Stimulated activated CD8-positive, alpha-beta memory T cell treated with anti-CD3 and anti-CD28 coated beads, Interleukin-4, amount 100 ng/mL, for 48 hours (primary cell): ENCODE data around the gene DNAJC11.

Source experiments
- DNase-seq: peaks from one replicate; pipeline ENCODE4 v3.0.0-alpha.2; 2020

Gene DNAJC11

DNA sequence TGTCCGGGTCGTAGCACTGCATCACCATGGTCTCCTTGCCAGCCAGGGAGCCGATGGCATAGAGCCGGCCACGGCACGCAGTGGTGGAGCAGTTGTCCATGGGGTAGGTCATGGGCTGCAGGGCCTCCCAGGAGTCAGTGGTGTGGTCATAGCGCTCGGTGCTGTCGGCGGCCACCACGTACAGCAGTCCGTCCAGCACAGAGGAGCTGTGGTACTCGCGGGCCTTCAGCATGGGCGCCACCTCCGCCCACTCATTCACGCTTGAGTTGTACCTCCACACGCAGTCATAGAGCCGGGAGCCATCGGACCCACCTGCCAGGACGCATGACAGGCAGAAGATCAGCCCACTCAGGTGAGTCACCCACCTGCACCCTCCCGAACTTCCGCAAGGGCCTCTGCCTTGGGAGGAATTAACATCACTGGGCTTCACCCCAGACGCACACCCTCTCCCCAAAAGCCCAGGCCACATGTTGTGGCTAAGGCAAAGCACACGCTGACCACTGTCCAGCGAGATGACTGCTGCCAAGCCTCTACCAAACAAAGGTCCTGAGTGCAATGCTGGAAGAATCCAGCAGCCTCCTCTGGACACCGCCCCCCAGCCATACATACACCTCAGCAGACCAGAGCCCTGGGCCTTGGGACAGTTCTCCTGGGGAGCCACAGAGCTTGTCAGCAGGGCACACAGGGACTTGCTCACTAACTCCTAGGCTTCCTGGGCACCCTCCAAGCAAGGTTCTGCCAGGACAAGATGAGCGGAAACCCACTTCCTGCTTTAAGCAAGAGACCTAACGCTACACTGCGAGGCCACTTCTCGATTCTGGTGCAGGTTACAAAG, 102.3 kb downstream of the DNAJC11 start:
- DNase-seq = peak; percentile 71

DNA sequence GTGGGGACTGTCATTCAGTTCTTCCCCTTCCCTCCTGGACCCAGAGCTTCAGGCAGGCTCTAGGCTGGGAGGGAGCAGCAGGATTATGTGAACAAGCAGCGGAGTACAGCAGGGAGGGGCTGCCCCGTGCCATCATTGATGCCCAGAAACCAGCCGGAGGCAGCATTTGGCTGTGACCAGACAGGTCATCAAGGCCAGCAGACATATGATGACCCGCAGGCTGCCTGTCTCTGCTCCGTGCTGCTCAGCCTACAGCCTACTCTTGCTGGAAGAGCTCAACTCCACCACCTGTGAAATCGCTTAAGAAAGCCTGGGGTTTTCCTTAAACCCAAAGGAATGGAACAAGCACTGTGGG, 103.9 kb downstream of the DNAJC11 start:
- no peak for DNase-seq

DNA sequence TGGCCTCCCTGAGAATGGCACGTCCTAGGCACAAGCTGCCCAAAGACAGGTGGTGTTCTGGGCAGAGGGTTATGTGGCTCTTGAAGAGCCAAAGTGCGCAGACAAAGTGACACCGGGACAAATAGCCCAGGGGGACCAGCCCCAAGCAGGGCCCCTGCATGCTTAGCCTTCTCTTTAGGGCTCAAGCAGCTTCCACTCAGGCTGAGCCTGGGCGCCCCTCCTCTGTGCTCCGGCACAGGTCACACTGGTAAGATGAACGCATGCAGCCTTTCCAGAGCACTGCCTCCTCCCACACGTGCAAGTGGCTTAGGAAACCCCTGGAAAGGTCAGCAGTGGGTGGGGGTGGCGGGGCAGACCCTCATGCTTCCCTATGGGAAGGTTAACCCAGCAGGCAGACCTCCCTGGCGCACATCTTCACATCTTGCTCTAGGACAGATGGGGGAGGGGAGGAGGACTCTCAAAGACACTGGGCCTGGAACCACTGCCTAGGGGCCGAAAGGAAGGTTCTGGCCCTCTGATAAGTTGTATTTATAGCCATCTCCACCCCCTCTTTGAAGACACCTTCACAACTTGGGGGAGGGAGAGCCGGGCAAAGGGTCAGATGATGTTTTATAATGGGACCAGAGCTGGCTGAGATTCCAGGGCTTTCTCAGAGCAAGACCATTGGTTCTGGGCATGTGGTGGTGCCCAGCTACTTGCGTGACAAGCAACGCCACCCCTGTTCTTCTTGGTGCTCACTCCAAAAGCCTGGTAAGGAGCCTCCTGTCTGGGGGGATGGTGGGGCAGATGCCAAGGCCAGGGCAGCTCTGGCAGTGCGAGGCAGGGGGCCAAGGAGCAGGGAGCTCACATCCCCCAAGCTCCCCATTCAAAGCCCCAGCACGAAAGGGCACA, 104.5 kb downstream of the DNAJC11 start:
- no peak for DNase-seq

DNA sequence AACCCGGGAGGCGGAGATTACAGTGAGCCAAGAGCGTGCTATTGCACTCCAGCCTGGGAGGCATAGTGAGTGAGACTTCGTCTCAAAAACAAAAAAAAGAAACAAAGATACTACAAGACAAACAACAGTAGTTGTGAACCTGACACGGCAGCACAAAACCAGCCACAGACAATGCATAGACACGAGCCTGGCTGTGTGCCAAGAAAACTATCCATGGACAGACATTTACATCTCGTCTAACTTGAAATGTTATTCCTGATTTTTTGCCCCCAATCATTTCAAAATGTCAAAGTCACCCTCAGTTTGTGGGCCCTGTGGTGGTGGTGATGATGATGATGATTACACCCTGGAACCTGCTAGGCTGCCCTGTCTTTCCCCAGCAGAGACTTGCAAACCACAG, 105.3 kb downstream of the DNAJC11 start:
- no peak for DNase-seq

DNA sequence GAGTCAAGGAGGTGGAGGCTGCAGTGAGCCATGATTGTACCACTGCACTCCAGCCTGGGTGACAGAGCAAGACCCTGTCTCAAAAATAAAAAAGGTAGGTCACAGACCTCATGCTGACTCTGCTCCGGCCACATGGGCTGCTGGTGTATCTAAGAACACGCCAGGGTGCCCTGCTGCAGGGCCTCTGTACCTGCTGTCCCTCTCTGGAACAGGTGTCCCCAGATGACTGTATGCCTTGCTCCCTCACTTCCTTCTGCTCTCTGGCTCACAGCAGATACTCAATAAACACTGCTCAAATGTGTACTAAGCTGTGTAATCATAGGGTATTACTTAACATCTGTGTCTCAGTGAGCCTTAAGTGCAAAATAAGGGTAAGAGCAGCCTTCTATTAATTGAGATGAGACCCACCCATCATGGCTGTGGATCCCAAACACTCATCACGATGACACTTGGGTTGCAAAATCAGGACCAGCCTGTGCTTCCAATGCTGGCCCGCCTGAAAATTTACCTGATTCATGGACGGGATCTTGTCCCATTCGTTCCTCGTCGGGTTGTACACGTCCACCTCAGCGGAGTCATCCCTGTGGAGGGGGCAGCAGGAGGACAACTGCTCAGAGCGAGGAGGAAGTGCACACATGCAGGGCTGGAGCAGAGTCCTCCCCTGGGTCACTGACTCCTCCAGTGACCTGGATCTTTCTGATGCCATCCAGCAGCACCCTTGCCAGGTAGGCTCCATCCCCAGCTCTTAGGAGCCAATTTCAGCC, 106.5 kb downstream of the DNAJC11 start:
- no peak for DNase-seq

DNA sequence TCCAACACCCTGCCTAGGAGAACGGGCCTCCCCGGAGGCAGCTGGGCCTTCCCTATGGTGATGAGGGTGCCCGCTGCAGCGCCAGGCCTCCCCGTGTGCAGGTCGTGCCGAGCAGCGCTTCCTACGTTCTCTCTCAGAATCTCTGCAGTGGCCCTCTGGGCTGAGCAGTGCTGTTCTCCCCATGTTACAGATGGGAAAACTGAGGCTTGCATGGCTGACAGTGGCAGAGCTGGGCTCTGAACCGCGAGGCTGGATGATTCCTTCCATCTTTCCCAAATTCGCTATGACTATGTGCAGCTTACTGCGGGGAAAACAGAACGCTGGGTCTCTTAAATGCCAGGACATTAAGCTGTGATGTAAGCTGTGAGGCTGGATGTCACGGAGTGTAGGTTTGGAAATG, 107.8 kb downstream of the DNAJC11 start:
- no peak for DNase-seq

DNA sequence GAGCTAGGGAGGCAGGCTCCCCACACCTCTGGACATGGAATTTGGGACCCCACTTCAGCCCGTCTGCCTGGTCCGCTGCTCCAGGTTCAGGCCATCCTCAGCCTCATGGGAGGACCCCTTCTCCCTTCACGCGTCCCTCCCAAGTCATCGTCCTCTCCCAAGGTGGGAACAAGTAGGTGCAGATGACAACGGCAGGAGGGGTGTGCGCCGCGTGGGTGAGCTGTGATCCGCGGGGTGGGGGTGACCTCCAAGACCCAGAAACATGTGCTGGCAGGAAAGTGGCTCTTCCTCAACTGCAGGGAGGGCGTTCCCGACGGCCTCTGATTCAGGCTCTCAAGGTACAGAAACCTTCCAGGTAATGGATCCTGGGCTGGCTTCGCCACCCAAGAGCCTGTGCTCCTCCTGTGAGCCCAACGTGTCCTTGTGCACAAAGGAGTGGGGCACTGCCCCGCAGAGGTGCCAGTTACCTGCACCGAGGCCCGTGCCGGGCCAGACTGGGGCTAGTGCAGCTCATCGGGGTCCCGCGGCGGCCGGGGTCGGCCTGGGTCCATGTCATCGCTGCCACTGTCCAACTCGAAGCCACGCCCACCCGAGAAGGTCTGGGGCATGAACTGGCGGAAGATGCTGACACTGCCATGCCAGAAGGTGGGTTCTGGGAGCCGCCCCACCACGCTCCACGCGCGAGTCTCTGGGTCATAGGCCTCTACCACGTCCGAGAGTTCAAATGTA, 108.6 kb downstream of the DNAJC11 start:
- no peak for DNase-seq

DNA sequence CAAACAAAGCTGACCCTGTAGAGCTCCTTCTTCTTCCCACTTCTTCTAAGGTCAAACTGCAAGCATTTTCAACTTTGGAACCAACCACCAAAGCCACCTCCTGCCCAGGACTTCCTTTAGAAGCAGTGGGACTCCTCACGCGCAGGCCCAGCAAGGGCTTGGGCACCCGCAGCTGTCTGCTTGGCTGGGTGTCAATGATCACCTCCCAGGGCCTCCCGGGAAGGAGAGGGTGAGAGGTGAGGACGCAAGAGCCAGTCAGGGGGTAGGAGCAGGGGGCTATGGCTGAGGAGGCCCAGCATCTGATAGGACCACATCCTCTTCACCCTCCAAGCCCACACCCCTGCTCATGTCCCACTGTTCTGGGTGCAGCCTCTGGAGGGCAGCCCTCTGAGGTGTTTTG, 109.2 kb downstream of the DNAJC11 start:
- no peak for DNase-seq

DNA sequence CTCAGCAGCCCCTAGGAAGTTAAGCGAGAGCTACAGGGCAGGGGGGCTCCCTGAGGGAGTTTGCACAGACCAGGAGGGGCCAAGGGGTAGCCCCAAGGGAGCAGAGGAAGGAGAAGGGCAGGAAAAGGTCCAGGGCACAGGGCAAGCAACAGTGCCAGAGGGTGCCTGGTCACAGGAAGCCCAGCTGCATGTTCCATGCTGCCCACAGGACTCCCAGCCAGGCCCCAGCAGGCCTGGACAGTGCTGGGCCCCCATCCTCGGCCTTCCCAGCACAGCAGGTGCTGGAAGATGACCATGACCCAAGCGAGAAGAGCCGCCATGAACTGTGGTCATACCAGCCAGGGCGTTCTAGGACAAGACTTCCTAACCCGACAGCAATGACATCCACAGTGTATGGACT, 110.0 kb downstream of the DNAJC11 start:
- DNase-seq = no peak

DNA sequence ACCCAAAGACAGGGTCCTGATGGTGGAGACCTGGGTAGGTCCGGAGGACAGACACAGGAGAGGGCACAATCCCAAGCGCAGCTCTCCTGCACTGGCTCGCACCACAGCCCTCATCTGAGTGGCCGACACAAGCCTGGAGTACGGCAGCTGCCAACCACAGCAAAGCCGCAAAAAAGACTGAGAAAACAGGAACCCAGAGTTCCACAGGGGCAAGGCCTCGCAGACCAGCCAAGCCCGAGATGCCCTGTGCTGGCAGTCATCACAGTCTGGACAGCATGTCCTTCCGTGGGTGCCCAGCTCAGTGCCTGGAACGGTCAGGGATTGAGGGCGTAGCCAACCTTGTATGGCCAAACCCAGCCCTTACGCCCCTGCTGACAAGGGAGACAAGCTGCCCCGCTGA, 110.4 kb downstream of the DNAJC11 start:
- no peak for DNase-seq

DNA sequence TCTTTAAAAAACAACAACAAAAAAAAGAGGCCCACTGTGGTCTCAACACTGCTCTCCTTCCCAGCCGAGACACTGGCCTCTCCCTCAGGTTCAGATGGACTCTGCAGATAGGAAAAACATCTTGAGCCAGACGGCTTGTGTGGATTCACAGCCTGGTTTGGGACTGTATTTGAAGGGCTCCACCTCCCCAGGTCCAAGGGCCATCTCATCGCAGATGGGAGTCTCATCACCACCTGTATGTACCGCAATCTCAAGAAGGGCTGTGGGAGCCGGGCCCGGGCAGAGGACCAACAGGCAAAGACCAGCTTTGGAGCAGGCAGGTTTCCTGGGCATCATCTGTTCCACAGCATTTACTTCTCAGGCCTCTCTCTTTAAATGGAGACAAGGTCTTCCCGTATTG, 111.6 kb downstream of the DNAJC11 start:
- no peak for DNase-seq

DNA sequence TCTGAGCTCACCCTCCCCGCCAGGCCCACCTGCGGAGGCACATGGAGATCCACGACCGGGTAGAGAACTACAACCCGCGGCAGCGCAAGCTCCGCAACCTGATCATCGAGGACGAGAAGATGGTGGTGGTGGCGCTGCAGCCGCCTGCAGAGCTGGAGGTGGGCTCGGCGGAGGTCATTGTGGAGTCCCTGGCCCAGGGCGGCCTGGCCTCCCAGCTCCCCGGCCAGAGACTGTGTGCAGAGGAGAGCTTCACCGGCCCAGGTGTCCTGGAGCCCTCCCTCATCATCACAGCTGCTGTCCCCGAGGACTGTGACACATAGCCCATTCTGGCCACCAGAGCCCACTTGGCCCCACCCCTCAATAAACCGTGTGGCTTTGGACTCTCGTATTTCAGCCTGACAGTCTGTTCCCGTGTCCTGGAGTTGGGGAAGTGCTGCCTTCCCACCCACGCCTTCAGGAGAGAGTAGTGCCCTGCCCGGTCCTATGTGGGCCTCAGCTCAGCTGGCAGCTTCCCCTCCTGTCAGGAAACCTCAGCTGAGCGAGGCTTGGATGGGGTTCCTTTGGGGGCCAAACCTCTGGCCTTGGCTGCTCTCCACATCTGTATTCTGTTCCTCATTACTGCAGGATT, 112.6 kb downstream of the DNAJC11 start:
- DNase-seq = no peak

DNA sequence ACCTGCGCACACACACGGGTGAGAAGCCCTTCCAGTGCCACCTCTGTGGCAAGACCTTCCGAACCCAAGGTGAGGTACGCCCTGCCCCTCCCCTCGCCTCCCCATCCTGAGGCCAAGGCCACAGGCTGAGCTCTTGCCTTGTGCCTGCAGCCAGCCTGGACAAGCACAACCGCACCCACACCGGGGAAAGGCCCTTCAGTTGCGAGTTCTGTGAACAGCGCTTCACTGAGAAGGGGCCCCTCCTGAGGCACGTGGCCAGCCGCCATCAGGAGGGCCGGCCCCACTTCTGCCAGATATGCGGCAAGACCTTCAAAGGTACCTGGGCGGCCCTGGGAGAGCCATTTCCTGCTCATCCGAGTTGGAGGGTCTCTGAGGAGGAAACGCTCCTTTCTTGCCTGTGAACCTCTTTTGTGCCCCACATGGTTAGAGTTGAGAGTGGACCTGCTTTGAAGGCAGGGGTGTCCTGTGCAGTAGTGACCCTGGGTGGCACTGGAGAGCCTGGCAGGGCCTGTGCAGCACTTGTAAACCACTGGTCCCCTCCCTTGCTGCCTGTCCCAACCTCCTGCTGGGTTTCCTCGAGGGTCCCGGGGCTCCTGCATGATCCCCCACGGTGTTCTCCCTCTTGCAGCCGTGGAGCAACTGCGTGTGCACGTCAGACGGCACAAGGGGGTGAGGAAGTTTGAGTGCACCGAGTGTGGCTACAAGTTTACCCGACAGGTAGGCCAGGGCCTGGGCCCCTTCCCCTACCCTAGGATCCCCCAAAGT, 113.3 kb downstream of the DNAJC11 start:
- DNase-seq = no peak

DNA sequence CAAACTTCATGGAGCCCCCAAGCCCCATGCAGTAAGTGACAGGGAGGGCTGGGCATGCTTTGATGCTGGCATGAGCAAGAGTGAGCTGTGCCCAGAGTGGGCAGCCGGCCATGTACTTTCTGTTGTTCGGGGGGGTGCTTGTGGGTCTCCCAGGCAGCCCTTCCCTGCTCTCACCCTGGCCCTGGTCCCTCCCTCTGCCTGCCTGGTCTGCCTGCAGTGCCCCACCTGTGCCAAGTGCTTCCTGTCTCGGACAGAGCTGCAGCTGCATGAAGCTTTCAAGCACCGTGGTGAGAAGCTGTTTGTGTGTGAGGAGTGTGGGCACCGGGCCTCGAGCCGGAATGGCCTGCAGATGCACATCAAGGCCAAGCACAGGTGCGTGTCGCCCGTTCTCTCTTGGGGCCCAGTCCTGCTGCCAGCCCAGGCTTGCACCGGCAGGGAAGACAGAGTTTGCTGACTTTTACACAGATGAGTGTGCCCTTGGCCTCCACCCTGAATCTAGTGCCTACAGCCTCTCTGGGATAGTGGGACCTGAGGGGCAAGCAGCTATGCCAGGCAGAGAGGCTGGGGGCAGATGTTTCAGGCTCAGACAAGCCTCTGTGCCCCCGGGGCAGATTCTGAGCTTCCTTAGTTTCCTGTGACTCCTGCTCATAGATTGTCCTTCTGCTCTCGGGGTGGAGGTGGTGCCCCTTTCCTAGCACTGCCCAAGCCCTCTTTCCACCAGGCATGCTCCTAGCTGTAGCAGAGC, 114.2 kb downstream of the DNAJC11 start:
- no peak for DNase-seq

DNA sequence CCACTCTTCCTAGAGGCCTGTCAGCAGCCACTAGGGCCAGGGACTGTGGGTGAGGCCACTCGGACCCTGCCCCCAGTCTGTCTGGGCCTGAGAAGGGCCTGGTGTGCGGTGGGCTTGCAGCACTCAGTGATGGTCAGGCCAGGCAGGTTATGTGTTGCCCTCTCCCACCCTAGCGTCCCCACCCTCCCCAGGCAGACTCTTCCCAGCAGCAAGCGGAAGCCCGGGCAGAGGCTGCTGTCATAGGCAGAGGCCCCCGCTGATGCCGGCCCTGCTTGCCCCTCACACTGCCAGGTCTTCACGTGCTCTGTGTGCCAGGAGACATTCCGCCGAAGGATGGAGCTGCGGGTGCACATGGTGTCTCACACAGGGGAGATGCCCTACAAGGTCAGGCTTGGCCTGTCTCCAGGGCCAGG, 115.2 kb downstream of the DNAJC11 start:
- DNase-seq = no peak

DNA sequence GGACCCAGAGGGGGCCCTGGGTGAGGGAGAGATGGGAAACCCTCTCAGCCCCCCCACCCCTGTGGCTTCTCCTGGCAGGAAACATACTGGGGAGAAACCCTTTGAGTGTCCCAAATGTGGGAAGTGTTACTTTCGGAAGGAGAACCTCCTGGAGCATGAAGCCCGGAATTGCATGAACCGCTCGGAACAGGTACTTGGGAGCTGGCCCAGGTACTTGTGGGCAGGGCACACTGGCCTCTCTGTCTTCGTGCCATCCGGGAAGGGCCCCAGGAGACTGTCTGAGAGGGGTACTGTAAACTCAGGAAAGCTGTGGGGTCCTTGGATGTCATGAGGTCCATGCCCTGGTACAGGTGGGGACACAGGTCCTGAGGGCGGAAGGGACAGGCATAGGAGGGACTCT, 115.8 kb downstream of the DNAJC11 start:
- no peak for DNase-seq

DNA sequence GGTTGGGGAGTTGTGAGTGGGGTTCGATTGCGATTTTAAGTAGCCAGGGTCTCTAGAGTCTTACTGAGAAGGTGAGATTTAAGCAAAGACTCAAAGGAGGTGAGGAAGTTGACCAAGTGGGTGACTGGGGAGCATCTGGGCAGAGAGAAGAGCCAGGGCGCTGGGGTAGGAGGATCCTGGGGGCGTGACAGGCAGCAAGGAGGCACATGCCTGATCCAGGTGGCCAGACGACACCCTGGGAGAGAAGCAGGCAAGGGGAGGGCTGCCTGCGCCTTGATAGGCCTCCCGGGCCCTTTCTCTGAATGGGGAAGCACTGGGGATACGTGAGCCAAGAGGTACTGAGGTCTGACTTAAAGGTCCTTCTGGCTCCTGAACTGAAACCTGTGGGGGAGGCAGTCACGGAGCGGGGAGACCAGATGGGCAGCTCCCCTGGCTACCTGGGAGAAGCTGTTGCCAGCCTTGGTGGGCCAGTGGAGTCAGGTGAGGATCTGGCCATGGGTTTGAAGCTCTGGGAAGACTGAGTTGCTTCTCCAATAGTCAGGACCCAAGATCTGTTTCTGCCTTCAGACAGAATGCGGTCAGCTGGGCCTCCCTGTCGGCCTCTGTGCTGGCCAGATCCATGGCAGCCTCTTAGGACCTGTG, 116.4 kb downstream of the DNAJC11 start:
- no peak for DNase-seq
